ENCODE data around the gene GLMP. TPM values are rescaled to one million over a fixed set of nuclear protein-coding genes. Genes with fewer than 3 reads are reported as not detected.

The GLMP gene
- total RNA-seq, 4 donors from 2014 or later, result 31.9 to 53.0 (median 38.6) TPM

GRCh38 chr1:156282479-156283222, 12.8 kb downstream of the GLMP start, which contains the start of gene SMG5:
Gene SMG5, minus strand, starts transcription at chr1:156282825. Its CDS starts 145 bp downstream, at chr1:156282680.
- Histone ChIP-seq H3K4me1 (peaks cover 4 to 44% (median 17%) of the 10 kb centered on the region in 3 donors), H3K27ac (peak within 1 kb of the TSS; percentile 57 to 91 (median 91)), H3K9me3 (no peaks in the 10 kb centered on the region), H3K36me3 (peaks cover 0 to 38% of the 10 kb centered on the region in 2 donors), H3K27me3 (no peaks in the 10 kb centered on the region), H3K4me3 (peak within 1 kb of the TSS; percentile 82 to 95)
- TF ChIP-seq CTCF (IDR thresholded peaks at IDR 0.05) (peak in 1 of 4 experiments; percentile 9), EP300 (IDR thresholded peaks at IDR 0.05) (no peak), POLR2AphosphoS5 (IDR thresholded peaks at IDR 0.05) (peak; percentile 79), POLR2A (IDR thresholded peaks at IDR 0.05) (peak; percentile 90 to 94)
- 0 to 2% methylated on average over 5 to 12 of the region's 50 CpGs for WGBS, 2 donors (ENCODE audit: low coverage in 1 of 2)
- ATAC-seq, result peak; percentile 97

DNA sequence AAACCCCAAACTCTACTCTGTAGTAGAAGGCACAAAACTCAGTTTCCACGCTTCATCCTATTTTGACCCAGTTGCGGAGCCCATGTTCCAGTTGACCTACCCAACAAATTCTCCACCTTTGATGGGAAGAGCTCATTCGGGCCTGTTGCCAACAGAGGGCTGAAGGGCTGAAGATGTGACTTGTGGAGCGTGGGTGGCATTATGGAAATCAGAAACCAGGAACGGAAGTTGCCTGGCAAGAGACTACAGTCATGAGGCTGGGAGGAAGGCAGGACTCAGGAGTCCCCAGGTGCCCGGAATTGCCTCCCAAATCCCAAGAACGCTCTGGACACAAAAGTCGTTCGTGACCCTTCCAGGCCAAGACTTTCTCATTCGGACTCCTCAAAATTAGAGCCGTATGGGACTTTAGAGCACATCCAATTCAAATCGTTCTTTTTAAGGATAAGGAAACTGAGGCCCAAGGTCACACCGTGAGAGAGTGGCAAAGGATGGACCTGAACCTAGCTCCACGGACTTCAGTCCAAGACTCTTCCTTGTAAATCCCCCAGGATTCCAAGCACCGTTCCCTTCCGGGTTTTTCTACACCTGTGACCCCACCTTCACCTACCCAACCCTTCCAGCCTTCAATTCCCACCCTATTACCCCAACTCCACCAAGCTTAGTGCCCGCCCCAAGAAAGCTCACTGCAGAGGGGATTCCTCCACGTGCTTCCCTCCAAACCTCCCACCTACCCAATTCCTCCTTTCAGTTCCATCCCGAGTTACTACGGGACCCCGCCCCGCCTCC, 13.6 kb downstream of the GLMP start:
- Histone ChIP-seq H3K4me1 (peaks cover 4 to 44% (median 17%) of the 10 kb centered on the region in 3 donors), H3K27me3 (no peaks in the 10 kb centered on the region), H3K9me3 (no peaks in the 10 kb centered on the region), H3K4me3 (peak overlapping the region; percentile 82 to 95), H3K36me3 (peaks cover 0 to 45% of the 10 kb centered on the region in 2 donors), H3K27ac (peak overlapping the region; percentile 57 to 91 (median 91))
- peak; percentile 1 for ATAC-seq
- TF ChIP-seq POLR2A (IDR thresholded peaks at IDR 0.05) (no peak), CTCF (IDR thresholded peaks at IDR 0.05) (no peak), POLR2AphosphoS5 (IDR thresholded peaks at IDR 0.05) (no peak), EP300 (IDR thresholded peaks at IDR 0.05) (no peak)
- WGBS, 2 donors (ENCODE audit: low coverage in 1 of 2), result 0 to 7% methylated on average over 14 to 16 of the region's 22 CpGs

DNA sequence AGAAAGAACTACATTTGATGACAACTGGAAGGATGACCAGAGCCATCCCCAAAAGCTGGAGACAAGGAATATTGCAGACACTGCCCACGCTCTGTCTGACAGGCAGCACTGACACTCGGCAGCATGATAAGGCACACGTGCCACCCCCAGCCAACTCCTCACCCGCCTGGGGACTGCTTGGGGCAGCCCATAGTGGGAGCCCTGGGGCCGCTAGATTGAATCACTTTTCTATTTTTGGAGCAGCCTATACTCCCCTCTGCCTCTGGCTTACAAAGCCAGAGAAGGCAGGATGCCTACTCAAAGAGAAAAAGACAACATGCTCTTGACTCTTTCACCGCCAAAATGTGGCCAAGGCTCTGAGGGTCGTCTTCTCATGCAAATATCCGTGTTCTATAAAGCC, 14.2 kb downstream of the GLMP start:
- ATAC-seq, result no peak
- peak overlapping the region in 1 of 2 donors; percentile 95 for H3K4me3 ChIP-seq
- peaks cover 4 to 44% (median 17%) of the 10 kb centered on the region in 3 donors for H3K4me1 ChIP-seq
- H3K36me3 ChIP-seq, result peaks cover 0 to 48% of the 10 kb centered on the region in 2 donors
- H3K27ac ChIP-seq, result no peak overlapping the region
- H3K27me3 ChIP-seq, result no peaks in the 10 kb centered on the region
- TF ChIP-seq EP300 (IDR thresholded peaks at IDR 0.05) (no peak), CTCF (IDR thresholded peaks at IDR 0.05) (no peak), POLR2A (IDR thresholded peaks at IDR 0.05) (no peak), POLR2AphosphoS5 (IDR thresholded peaks at IDR 0.05) (no peak)
- WGBS, 2 donors (ENCODE audit: low coverage in 1 of 2), result 29 to 39% methylated on average over 4 to 8 of the region's 8 CpGs
- no peaks in the 10 kb centered on the region for H3K9me3 ChIP-seq

DNA sequence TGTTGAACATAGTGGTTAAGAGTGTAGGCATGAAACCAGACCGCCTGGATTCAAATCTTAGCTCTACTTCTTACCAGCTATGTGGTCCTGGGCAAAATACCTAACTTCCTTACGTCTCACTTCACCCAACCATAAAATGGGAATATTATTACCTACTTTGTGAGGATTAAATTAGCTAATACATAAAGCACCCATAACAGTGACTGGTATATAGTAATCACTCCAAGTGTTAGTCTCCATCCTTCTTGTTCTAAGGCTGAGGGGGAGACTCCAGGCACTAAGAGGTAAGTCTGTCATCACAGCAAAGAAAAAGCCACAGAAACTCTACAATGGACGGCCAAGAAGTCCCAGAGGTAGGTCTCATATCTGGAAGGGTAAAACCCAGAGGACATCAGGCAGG, 15.6 kb downstream of the GLMP start:
- Histone ChIP-seq H3K4me3 (no peak overlapping the region), H3K27ac (no peak overlapping the region), H3K36me3 (peaks cover 0 to 52% of the 10 kb centered on the region in 2 donors), H3K27me3 (no peaks in the 10 kb centered on the region), H3K4me1 (peaks cover 4 to 44% (median 17%) of the 10 kb centered on the region in 3 donors), H3K9me3 (no peaks in the 10 kb centered on the region)
- ATAC-seq, result no peak
- WGBS, 2 donors (ENCODE audit: low coverage in 1 of 2), result 72 to 90% methylated on average over 1 to 3 of the region's 3 CpGs
- TF ChIP-seq POLR2A (IDR thresholded peaks at IDR 0.05) (no peak), POLR2AphosphoS5 (IDR thresholded peaks at IDR 0.05) (no peak), EP300 (IDR thresholded peaks at IDR 0.05) (no peak), CTCF (IDR thresholded peaks at IDR 0.05) (no peak)

Data from gastroesophageal sphincter (tissue), 4 donors.